ENCODE data around the gene TWNK.

TWNK gene

DNA sequence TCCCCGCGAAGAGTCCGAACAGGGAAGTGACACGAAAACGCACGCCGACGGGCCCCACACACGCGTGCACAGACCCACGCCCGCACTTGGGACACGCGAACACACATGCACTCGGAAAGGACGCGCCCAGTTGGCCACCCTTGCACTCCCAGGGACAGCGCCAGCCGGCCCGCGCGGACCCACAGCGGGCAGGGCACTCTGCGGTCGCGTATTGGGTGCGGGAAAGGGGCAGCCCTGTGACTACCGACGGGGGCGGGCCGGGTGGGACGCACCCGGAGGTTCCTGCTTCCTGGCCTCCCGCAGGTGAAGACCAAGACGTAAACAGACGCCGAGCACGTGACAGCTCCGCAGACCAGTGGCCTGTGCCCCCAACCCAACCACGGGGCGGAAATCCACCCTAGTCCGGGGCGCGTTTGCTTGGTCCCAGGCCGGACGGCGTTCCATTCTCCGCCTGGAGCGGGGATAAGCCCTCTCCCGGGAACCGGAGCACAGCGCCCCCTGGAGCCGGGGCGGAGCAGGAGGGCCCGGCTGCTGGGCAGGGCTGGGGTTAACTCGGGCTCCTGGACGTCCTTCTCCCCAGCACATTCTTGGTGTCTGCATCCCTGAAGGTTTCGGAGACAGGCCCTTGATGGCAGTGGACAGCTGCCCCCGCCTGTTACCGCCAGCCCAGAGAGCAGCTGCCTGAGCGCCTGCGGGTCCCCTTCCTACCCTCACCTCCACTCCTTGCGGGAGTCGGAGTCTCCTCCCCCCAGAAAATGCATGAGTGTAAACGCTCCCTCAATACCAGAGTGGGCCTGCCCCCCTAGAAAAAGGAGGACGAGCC, 10.2 kb downstream of the TWNK start:
- peaks cover 8 to 11% of the 10 kb centered on the region in 2 donors for H3K36me3 ChIP-seq (ENCODE audit: control insufficient read depth in 2 of 2, insufficient read depth in 2 of 2, low read length in 2 of 2)
- H3K4me1 ChIP-seq (ENCODE audit: control insufficient read depth, insufficient read depth, low read length): peaks cover 44% of the 10 kb centered on the region
- no peaks in the 10 kb centered on the region for H3K9me3 ChIP-seq (ENCODE audit: control insufficient read depth in 2 of 2, low read length in 2 of 2)
- peak overlapping the region; percentile 95 for H3K27ac ChIP-seq (ENCODE audit: low read length)
- peak overlapping the region; percentile 68 to 81 for H3K9ac ChIP-seq (ENCODE audit: low read length in 2 of 2)
- H3K4me3 ChIP-seq (ENCODE audit: low read length in 2 of 2): peak overlapping the region; percentile 69 to 90
- H3K27me3 ChIP-seq (ENCODE audit: control insufficient read depth in 1 of 2, insufficient read depth in 2 of 2, low read length in 2 of 2): no peaks in the 10 kb centered on the region

DNA sequence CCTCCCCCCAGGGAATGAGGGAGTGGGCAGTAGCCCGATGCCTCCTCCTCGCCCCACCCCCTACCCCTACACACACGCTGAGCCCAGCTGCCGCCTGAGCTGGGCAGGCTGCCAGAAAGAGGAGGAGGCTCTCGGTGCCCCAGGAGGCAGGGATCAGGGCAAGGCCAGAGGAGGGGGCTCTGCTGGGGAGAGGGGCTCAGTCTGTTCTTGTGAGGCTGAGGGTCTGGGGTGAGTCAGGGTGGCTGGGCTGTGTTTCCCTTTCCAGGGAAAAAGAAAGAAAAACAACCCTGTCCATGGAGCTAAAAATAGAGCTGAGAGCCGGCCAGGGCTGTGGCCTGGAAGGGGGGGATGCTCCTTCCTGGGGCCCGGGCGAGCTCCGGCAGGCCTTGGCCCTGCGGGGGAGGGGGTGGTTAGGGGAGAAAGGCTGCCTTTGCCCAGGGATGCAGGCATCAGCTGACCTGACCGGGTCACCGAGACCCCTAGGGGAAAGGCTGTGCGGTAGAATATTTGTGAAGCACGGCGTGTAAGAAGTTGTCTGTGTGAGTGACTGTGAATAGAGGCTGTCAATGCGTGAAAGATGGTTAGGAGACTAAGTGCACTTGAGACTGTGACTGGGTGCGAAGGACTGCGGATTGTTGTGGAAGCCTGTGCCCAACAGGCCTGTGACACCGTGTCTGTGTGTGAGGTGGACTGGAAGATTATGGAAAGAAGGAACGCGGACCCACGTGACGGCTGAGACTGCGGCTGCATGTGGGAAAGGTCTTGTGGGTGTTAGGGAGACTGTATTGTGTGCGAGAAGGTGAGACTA, 11.0 kb downstream of the TWNK start:
- no peaks in the 10 kb centered on the region for H3K9me3 ChIP-seq (ENCODE audit: control insufficient read depth in 2 of 2, low read length in 2 of 2)
- H3K4me3 ChIP-seq (ENCODE audit: low read length in 2 of 2): peak overlapping the region; percentile 69 to 90
- peaks cover 52% of the 10 kb centered on the region for H3K4me1 ChIP-seq (ENCODE audit: control insufficient read depth, insufficient read depth, low read length)
- H3K27ac ChIP-seq (ENCODE audit: low read length): peak overlapping the region; percentile 95
- peaks cover 11 to 13% of the 10 kb centered on the region in 2 donors for H3K36me3 ChIP-seq (ENCODE audit: control insufficient read depth in 2 of 2, insufficient read depth in 2 of 2, low read length in 2 of 2)
- peak overlapping the region; percentile 81 to 88 for H3K9ac ChIP-seq (ENCODE audit: low read length in 2 of 2)
- no peaks in the 10 kb centered on the region for H3K27me3 ChIP-seq (ENCODE audit: control insufficient read depth in 1 of 2, insufficient read depth in 2 of 2, low read length in 2 of 2)

DNA sequence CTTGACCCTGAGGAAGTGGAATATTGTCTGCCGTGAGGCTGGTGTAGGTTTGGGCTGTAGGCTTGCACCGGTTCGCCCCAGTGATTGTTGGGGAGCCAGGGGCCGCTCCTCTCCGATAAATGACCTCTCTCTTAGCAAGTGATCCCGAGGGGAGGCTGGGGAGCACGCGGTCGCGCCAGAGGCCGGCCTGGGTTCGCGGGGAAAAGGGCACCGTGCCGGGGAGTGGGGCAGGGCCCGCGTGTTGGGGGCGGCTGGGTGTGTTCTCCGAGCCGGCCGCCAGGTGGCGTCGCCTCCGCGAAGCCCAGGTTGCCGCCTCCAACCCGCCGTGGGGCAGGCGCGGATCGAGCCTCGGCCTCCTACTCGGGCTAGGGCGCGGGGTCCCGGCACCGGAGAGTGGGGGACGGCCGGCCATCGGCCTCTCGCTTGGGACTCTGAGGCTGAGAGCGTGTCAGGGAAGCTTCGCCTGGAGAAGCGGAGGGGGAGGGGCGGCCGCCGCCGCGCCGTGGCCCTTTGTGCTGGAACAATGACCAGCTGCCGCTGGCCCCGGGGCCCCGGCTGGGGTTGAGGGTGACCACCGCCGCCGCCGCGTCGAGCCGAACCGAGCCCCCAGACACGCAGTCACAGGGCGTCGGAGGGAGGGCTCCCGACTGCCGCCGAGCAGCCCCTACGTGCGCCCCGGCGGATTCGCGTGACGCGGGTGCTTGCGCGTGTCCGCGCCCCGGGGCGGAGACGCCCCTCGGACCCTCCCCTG, 11.8 kb downstream of the TWNK start:
- Histone ChIP-seq H3K4me3 (ENCODE audit: low read length in 2 of 2) (peak overlapping the region; percentile 69 to 90), H3K4me1 (ENCODE audit: control insufficient read depth, insufficient read depth, low read length) (peaks cover 56% of the 10 kb centered on the region), H3K27me3 (ENCODE audit: control insufficient read depth in 1 of 2, insufficient read depth in 2 of 2, low read length in 2 of 2) (no peaks in the 10 kb centered on the region), H3K27ac (ENCODE audit: low read length) (peak overlapping the region; percentile 95), H3K9me3 (ENCODE audit: control insufficient read depth in 2 of 2, low read length in 2 of 2) (no peaks in the 10 kb centered on the region), H3K36me3 (ENCODE audit: control insufficient read depth in 2 of 2, insufficient read depth in 2 of 2, low read length in 2 of 2) (peaks cover 14 to 16% of the 10 kb centered on the region in 2 donors), H3K9ac (ENCODE audit: low read length in 2 of 2) (peak overlapping the region; percentile 81 to 88)

DNA sequence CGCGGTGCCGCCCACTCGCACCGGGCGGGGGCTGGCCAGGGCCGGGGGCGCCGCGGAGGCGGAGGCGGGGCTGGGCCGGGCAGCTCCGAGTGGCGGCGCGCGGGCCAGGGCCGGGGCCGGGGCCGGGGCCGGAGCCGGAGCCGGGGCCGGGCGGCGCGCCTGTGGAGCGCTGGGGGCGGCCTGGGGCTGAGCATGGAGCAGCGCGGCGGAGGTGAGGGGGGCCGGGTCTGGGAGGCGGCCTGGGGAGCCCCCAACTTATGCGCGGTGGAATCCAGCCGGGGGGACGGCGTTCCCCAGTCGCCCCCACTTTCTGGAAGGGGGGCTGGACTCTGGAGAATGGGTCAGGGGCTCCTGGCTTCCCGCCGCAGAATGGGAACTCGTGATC, 12.4 kb downstream of the TWNK start, which contains the start of gene LZTS2:
Gene LZTS2, plus strand, starts transcription at position 67 of the 385 bp plus-strand sequence. CDS start 2,731 bp downstream, outside the sequence.
- no peaks in the 10 kb centered on the region for H3K9me3 ChIP-seq (ENCODE audit: control insufficient read depth in 2 of 2, low read length in 2 of 2)
- peak within 1 kb of the TSS; percentile 94 to 97 for H3K9ac ChIP-seq (ENCODE audit: low read length in 2 of 2)
- no peaks in the 10 kb centered on the region for H3K27me3 ChIP-seq (ENCODE audit: control insufficient read depth in 1 of 2, insufficient read depth in 2 of 2, low read length in 2 of 2)
- peaks cover 14 to 16% of the 10 kb centered on the region in 2 donors for H3K36me3 ChIP-seq (ENCODE audit: control insufficient read depth in 2 of 2, insufficient read depth in 2 of 2, low read length in 2 of 2)
- H3K4me3 ChIP-seq (ENCODE audit: low read length in 2 of 2): peak within 1 kb of the TSS; percentile 76 to 90
- H3K27ac ChIP-seq (ENCODE audit: low read length): peak within 1 kb of the TSS; percentile 98
- H3K4me1 ChIP-seq (ENCODE audit: control insufficient read depth, insufficient read depth, low read length): peaks cover 56% of the 10 kb centered on the region

DNA sequence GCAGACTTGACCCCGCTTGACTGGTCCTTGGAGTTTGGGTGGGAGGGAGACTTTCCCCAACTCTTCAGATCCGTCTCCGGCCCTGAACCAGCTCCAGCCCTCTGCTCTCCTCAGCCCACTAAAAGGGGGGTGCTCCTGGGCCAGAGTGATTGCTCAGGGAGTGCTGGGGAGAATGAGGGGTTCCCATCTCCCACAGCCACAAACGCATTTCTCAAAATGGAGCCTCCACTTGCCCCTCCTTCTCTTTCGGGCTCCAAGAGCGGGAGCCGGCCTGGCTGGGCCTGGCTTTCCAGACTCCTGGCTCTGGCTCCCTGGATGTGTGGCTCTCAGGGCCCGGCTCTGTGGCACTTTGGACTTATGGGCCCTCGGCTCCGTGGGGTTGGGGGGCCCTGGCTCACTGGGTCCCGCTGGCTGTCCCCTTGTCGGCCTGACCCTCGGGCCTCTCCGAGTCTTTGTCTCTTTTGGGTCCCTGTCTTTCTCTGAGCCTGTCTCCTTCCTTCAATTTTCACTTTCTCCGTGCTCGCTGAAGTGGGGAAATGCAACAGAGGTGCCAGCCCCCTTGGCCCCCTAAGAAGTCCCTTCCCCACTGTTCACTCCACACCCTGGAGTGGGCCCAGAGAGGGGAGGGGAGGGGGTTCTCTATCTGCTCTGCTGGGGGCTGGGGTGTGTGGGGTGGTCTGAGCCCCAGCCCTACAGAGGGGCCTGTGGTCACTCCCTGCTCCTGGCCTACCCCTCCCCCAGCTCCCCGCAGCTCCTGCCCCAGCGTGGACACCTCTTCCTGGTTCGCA, 13.0 kb downstream of the TWNK start:
- Histone ChIP-seq H3K4me1 (ENCODE audit: control insufficient read depth, insufficient read depth, low read length) (peaks cover 56% of the 10 kb centered on the region), H3K27ac (ENCODE audit: low read length) (peak overlapping the region; percentile 98), H3K9ac (ENCODE audit: low read length in 2 of 2) (peak overlapping the region; percentile 94 to 97), H3K4me3 (ENCODE audit: low read length in 2 of 2) (peak overlapping the region; percentile 76 to 90), H3K9me3 (ENCODE audit: control insufficient read depth in 2 of 2, low read length in 2 of 2) (no peaks in the 10 kb centered on the region), H3K27me3 (ENCODE audit: control insufficient read depth in 1 of 2, insufficient read depth in 2 of 2, low read length in 2 of 2) (no peaks in the 10 kb centered on the region), H3K36me3 (ENCODE audit: control insufficient read depth in 2 of 2, insufficient read depth in 2 of 2, low read length in 2 of 2) (peaks cover 16 to 18% of the 10 kb centered on the region in 2 donors)

DNA sequence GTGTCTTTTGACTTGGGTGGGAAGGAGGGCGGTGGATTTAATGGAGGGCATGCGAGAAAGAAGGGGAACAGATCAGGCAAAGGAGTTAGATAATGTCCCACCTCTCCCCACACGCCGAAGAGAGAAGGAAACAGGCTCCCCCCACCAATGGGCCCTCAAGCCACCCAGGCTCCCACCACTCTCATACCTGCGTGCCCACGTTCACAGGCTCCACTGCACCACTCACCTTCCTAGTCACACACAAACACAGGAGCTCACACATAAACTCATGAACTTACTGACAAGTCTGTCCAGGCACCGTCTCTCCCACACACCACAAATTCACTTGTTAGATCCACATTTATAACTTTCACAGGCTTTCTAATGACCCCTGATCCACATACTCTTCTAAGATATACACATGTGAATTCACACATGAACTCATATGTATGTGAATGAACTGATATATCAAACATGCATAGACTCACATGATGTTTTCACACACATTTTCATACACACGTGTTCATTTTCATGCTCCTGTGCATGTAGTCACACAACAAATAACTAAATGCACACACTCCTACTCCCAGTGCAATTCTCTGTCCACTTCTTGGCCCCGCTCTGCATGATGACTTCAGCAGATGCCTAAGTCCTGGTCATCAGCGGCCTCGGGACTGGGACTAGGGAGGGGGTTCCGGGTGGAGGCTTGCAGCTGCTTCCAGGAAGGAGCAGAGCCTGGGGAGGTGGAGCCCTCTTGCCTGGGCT, 13.7 kb downstream of the TWNK start:
- Histone ChIP-seq H3K4me1 (ENCODE audit: control insufficient read depth, insufficient read depth, low read length) (peaks cover 56% of the 10 kb centered on the region), H3K4me3 (ENCODE audit: low read length in 2 of 2) (peak overlapping the region; percentile 76 to 90), H3K27me3 (ENCODE audit: control insufficient read depth in 1 of 2, insufficient read depth in 2 of 2, low read length in 2 of 2) (no peaks in the 10 kb centered on the region), H3K27ac (ENCODE audit: low read length) (peak overlapping the region; percentile 98), H3K9ac (ENCODE audit: low read length in 2 of 2) (peak overlapping the region; percentile 94 to 97), H3K36me3 (ENCODE audit: control insufficient read depth in 2 of 2, insufficient read depth in 2 of 2, low read length in 2 of 2) (peaks cover 20 to 23% of the 10 kb centered on the region in 2 donors), H3K9me3 (ENCODE audit: control insufficient read depth in 2 of 2, low read length in 2 of 2) (no peaks in the 10 kb centered on the region)

DNA sequence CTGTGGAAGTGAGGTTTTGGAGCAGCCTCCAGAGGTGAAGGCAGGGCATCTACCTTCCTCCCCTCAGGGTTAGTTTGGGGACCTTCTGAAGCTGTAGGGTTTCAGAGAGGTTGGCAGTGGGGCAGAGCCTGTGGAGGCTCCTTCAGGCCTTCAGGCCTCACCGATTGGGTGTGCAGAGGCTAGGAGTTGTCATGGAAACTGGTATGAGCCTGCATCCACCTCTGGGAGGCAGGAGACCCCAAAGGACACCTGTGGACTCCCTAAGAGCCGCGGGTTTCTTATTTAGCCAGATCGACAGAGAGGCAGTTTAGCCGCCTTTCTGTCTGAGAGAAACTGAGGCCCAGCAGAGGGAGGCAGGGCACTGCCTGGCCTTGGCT, 14.3 kb downstream of the TWNK start:
- Histone ChIP-seq H3K9ac (ENCODE audit: low read length in 2 of 2) (peak overlapping the region; percentile 94 to 97), H3K27ac (ENCODE audit: low read length) (peak overlapping the region; percentile 98), H3K4me3 (ENCODE audit: low read length in 2 of 2) (peak overlapping the region; percentile 48 to 90), H3K4me1 (ENCODE audit: control insufficient read depth, insufficient read depth, low read length) (peaks cover 52% of the 10 kb centered on the region), H3K27me3 (ENCODE audit: control insufficient read depth in 1 of 2, insufficient read depth in 2 of 2, low read length in 2 of 2) (no peaks in the 10 kb centered on the region), H3K36me3 (ENCODE audit: control insufficient read depth in 2 of 2, insufficient read depth in 2 of 2, low read length in 2 of 2) (peaks cover 23 to 25% of the 10 kb centered on the region in 2 donors), H3K9me3 (ENCODE audit: control insufficient read depth in 2 of 2, low read length in 2 of 2) (no peaks in the 10 kb centered on the region)

DNA sequence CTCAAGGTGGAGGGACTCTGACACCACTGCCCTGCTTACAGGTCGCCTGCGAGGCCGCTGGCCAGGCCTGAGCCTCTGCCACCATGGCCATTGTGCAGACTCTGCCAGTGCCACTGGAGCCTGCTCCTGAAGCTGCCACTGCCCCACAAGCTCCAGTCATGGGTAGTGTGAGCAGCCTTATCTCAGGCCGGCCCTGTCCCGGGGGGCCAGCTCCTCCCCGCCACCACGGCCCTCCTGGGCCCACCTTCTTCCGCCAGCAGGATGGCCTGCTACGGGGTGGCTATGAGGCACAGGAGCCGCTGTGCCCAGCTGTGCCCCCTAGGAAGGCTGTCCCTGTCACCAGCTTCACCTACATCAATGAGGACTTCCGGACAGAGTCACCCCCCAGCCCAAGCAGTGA, 15.1 kb downstream of the TWNK start:
- Histone ChIP-seq H3K27ac (ENCODE audit: low read length) (peak overlapping the region; percentile 98), H3K36me3 (ENCODE audit: control insufficient read depth in 2 of 2, insufficient read depth in 2 of 2, low read length in 2 of 2) (peaks cover 25 to 26% of the 10 kb centered on the region in 2 donors), H3K27me3 (ENCODE audit: control insufficient read depth in 1 of 2, insufficient read depth in 2 of 2, low read length in 2 of 2) (no peaks in the 10 kb centered on the region), H3K9me3 (ENCODE audit: control insufficient read depth in 2 of 2, low read length in 2 of 2) (no peaks in the 10 kb centered on the region), H3K9ac (ENCODE audit: low read length in 2 of 2) (peak overlapping the region; percentile 94 to 97), H3K4me1 (ENCODE audit: control insufficient read depth, insufficient read depth, low read length) (peaks cover 57% of the 10 kb centered on the region), H3K4me3 (ENCODE audit: low read length in 2 of 2) (peak overlapping the region in 1 of 2 donors; percentile 3)

DNA sequence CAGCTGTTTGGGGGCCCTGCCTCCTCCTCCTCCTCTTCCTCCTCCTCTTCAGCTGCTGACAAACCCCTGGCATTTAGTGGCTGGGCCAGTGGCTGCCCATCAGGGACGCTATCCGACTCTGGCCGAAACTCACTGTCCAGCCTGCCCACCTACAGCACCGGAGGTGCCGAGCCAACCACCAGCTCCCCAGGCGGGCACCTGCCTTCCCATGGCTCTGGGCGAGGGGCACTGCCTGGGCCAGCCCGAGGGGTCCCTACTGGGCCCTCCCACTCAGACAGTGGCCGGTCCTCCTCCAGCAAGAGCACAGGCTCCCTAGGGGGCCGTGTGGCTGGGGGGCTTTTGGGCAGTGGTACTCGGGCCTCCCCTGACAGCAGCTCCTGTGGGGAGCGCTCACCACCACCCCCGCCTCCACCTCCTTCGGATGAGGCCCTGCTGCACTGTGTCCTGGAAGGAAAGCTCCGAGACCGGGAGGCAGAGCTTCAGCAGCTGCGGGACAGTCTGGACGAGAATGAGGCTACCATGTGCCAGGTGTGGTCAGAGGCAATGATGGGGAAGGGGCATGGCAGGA, 16.4 kb downstream of the TWNK start:
- Histone ChIP-seq H3K27ac (ENCODE audit: low read length) (no peak overlapping the region), H3K4me1 (ENCODE audit: control insufficient read depth, insufficient read depth, low read length) (peaks cover 54% of the 10 kb centered on the region), H3K27me3 (ENCODE audit: control insufficient read depth in 1 of 2, insufficient read depth in 2 of 2, low read length in 2 of 2) (no peaks in the 10 kb centered on the region), H3K4me3 (ENCODE audit: low read length in 2 of 2) (no peak overlapping the region), H3K9me3 (ENCODE audit: control insufficient read depth in 2 of 2, low read length in 2 of 2) (no peaks in the 10 kb centered on the region), H3K9ac (ENCODE audit: low read length in 2 of 2) (peak overlapping the region; percentile 13 to 97), H3K36me3 (ENCODE audit: control insufficient read depth in 2 of 2, insufficient read depth in 2 of 2, low read length in 2 of 2) (peaks cover 25 to 26% of the 10 kb centered on the region in 2 donors)

Measured in stomach smooth muscle (tissue), 2 donors.